Stimulated activated CD4-positive, alpha-beta T cell treated with anti-CD3 and anti-CD28 coated beads, Interleukin-2, amount 100 ng/mL, for 24 hours (primary cell): ENCODE data around the gene GPR119.
"Not testable (repeated sequence)": the region's sequence is repeated elsewhere in the genome, so short reads cannot be mapped to it uniquely, and the experiment has no call there.

Experiments used
- DNase-seq, 2 donors: peaks; one replicate each; pipeline ENCODE4 v3.0.0-alpha.2; 2020

GPR119 gene

GRCh38 chrX:130338869-130339268, 46.6 kb downstream of the GPR119 start:
- DNase-seq = not testable (repeated sequence)

DNA sequence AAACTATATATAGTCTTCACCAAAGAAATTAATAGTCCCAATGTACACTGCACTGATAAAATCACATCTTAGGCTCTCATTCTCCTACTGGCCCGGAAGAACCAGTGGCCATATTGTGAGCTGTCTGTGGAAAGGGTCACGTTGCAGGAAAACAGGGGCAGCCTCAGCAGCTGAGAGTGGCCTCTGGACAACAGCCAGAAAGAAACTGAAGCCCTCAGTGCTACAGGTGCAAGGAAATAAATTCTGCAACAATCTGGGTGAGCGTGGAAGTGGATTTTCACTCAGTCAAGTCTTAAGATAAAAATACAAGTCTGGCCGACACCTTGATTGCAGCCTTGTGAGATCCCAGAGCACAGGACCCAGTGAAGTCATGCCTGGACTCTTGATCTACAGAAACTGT, 48.9 kb downstream of the GPR119 start:
- DNase-seq = no peak
